ENCODE data around the gene CFDP1.

Gene CFDP1

GRCh38 chr16:75246504-75247205 lies 186.6 kb downstream of the CFDP1 start:
- no peak for DNase-seq (ENCODE audit: low read depth)
- no peak overlapping the region for H3K4me3 ChIP-seq (ENCODE audit: low read depth, low read length)
- TF ChIP-seq MYC (IDR thresholded peaks at IDR 0.05; ENCODE audit: low read depth, low read length) (no peak), POLR2A (IDR thresholded peaks at IDR 0.05; ENCODE audit: extremely low read depth, insufficient read length) (no peak), MAX (IDR thresholded peaks at IDR 0.05; ENCODE audit: low read depth, low read length) (no peak)
- TF ChIP-seq, protein P1, sequence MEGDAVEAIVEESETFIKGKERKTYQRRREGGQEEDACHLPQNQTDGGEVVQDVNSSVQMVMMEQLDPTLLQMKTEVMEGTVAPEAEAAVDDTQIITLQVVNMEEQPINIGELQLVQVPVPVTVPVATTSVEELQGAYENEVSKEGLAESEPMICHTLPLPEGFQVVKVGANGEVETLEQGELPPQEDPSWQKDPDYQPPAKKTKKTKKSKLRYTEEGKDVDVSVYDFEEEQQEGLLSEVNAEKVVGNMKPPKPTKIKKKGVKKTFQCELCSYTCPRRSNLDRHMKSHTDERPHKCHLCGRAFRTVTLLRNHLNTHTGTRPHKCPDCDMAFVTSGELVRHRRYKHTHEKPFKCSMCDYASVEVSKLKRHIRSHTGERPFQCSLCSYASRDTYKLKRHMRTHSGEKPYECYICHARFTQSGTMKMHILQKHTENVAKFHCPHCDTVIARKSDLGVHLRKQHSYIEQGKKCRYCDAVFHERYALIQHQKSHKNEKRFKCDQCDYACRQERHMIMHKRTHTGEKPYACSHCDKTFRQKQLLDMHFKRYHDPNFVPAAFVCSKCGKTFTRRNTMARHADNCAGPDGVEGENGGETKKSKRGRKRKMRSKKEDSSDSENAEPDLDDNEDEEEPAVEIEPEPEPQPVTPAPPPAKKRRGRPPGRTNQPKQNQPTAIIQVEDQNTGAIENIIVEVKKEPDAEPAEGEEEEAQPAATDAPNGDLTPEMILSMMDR (IDR thresholded peaks at IDR 0.05; ENCODE audit: low read depth, low read length), result no peak

- H3K4me3 ChIP-seq (ENCODE audit: low read depth, low read length), result no peak overlapping the region
- TF ChIP-seq, protein P1 (IDR thresholded peaks at IDR 0.05; ENCODE audit: low read depth, low read length), result no peak
- TF ChIP-seq POLR2A (IDR thresholded peaks at IDR 0.05; ENCODE audit: extremely low read depth, insufficient read length), result no peak
- no peak for TF ChIP-seq MYC (IDR thresholded peaks at IDR 0.05; ENCODE audit: low read depth, low read length)
- TF ChIP-seq MAX (IDR thresholded peaks at IDR 0.05; ENCODE audit: low read depth, low read length), result no peak
- DNase-seq (ENCODE audit: low read depth), result peak; percentile 61
Measured at GRCh38 chr16:75244844-75245758, 188.2 kb downstream of the CFDP1 start.

DNA sequence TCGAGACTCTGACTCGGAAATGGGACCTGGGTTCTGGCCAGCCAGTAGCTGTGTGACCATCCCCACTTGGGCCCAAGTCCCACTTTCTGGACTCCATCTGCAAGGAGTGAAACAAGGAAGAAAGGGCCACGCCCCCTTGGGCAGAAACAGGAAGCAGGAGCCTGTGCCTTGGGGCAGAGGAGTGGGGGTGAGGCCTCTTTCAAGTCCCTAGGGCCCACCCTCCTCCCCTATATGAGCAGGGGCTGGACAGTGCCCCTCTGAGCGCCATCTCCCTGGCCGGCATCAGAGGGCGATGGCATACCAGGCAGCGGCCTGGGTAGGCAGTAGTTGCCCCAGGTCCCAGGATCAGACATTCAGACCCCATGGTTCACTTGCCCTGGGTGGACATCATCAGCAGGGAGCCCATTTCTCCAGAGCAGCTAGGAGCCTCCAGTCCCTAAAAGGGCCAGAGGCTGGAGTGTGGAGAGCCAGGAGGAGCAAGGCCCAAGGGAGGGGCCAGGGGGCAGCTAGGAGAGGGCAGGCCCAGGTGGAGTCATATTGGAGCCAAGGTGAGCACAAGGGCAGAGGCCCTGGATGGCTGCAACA lies 189.0 kb downstream of the CFDP1 start:
- DNase-seq (ENCODE audit: low read depth), result peak; percentile 76
- no peak overlapping the region for H3K4me3 ChIP-seq (ENCODE audit: low read depth, low read length)

More for the DNA sequence above, 189.0 kb downstream of the CFDP1 start:
- no peak for TF ChIP-seq POLR2A (IDR thresholded peaks at IDR 0.05; ENCODE audit: extremely low read depth, insufficient read length)
- TF ChIP-seq MAX (IDR thresholded peaks at IDR 0.05; ENCODE audit: low read depth, low read length), result no peak
- TF ChIP-seq MYC (IDR thresholded peaks at IDR 0.05; ENCODE audit: low read depth, low read length), result no peak
- TF ChIP-seq, protein P1 (IDR thresholded peaks at IDR 0.05; ENCODE audit: low read depth, low read length), result peak; percentile 14
